Gastrocnemius medialis (tissue), 4 donors: ENCODE results near the gene INPP4A. TPM values are rescaled to one million over a fixed set of nuclear protein-coding genes. Genes with fewer than 3 reads are reported as not detected.

Experiments
- ATAC-seq, 2 donors: fragments of 150-250 bp; one replicate each; pipeline ENCODE4 v1.9.1; 2016
- DNase-seq, 2 donors: peaks; one replicate each; pipeline ENCODE4 v3.0.0-alpha.2; 2019
- H3K27ac ChIP-seq, 4 donors: fragments of 200-600 bp; sonication (generic); 1 replicate in 1 of 4; 2 replicates in 3 of 4; pipeline ENCODE4 v1.5.1; 2016 to 2018; ENCODE audit warnings: mild to moderate bottlenecking in 2 of 4, moderate library complexity in 1 of 4
- H3K27me3 ChIP-seq, 3 donors: fragments of 200-600 bp; sonication (generic) in 2 of 3; 1 replicate in 1 of 3; 2 replicates in 2 of 3; pipeline versions ENCODE4 v1.5.1 to v1.6.0; 2016 to 2019; ENCODE audit warnings: mild to moderate bottlenecking in 1 of 3, moderate library complexity in 1 of 3
- H3K36me3 ChIP-seq, 2 donors: fragments of 200-600 bp; sonication (generic) in 1 of 2; one replicate each; pipeline ENCODE4 v1.5.1; 2017 to 2018
- H3K4me1 ChIP-seq, 2 donors: fragments of 200-600 bp; sonication (generic) in 1 of 2; one replicate each; pipeline ENCODE4 v1.5.1; 2016 to 2017; ENCODE audit warnings: mild to moderate bottlenecking in 2 of 2
- H3K4me3 ChIP-seq, 4 donors: fragments of 200-600 bp; sonication (generic) in 3 of 4; 1 replicate in 1 of 4; 2 replicates in 3 of 4; pipeline ENCODE4 v1.5.1; 2016 to 2019; ENCODE audit warnings: mild to moderate bottlenecking in 2 of 4
- H3K9me3 ChIP-seq, 3 donors: fragments of 200-600 bp; sonication (generic) in 2 of 3; 1 replicate in 1 of 3; 2 replicates in 2 of 3; pipeline ENCODE4 v1.5.1; 2016 to 2019
- CTCF ChIP-seq, 5 experiments: fragments of 450-650 bp in 3 of 5; fragments of 200-600 bp in 2 of 5; sonication (generic) in 2 of 5; IDR thresholded peaks in 4 of 5; conservative IDR thresholded peaks in 1 of 5; 1 replicate in 4 of 5; 2 replicates in 1 of 5; pipeline ENCODE4 v1.5.1; 2016 to 2019; ENCODE audit warnings: antibody characterized with exemption in 5 of 5, mild to moderate bottlenecking in 3 of 5, moderate library complexity in 3 of 5
- POLR2A ChIP-seq, 2 donors: fragments of 450-650 bp; IDR thresholded peaks; one replicate each; pipeline ENCODE4 v1.6.1; 2017; ENCODE audit warnings: antibody characterized with exemption in 2 of 2, mild to moderate bottlenecking in 2 of 2, moderate library complexity in 2 of 2
- in situ Hi-C, 4 donors: fragments of 200-750 bp; cut with MboI; loops; one replicate each; pipeline versions ENCODE4 v1.15.0 to v1.8.0; 2017; ENCODE audit warnings: low sequenced_read_pairs in 4 of 4
- intact Hi-C: fragments of 100-400 bp; cut with DNase I; formaldehyde crosslinking; loops from one replicate; pipeline ENCODE4 v1.15.1; 2023; ENCODE audit warnings: low total_unique reads
- total RNA-seq, 4 donors: library from RNA; depleted of rRNA; stranded (reverse); fragments of >200 nt; gene quantifications; one replicate each; pipeline versions ENCODE4 v1.1.0 to v1.2.3, GENCODE V29; 2016

Gene INPP4A
- total RNA-seq, 4 donors from 2014 or later = 9.8 to 19.6 (median 16.0) TPM

GRCh38 chr2:98467652-98468051 lies 23.0 kb downstream of the INPP4A start:
- no peaks in the 10 kb centered on the region for H3K27me3 ChIP-seq
- TF ChIP-seq CTCF (IDR thresholded peaks at IDR 0.05 in 4 of 5, conservative IDR thresholded peaks at IDR 0.05 in 1 of 5) (no peak), POLR2A (IDR thresholded peaks at IDR 0.05) (no peak)
- H3K9me3 ChIP-seq = no peaks in the 10 kb centered on the region
- ATAC-seq (no peak), DNase-seq (no peak)
- peaks cover 25 to 31% of the 10 kb centered on the region in 2 donors for H3K4me1 ChIP-seq
- no peak overlapping the region for H3K4me3 ChIP-seq
- H3K36me3 ChIP-seq = no peaks in the 10 kb centered on the region
- in situ Hi-C loops = no loop called here
- intact Hi-C loops = no loop called here
- no peak overlapping the region for H3K27ac ChIP-seq

- no peak overlapping the region for H3K27ac ChIP-seq
- intact Hi-C loops = no loop called here
- no peak for ATAC-seq
- in situ Hi-C loops = no loop called here
- no peak for DNase-seq
- H3K27me3 ChIP-seq = no peaks in the 10 kb centered on the region
- H3K36me3 ChIP-seq = no peaks in the 10 kb centered on the region
- H3K9me3 ChIP-seq = no peaks in the 10 kb centered on the region
- peaks cover 25 to 32% of the 10 kb centered on the region in 2 donors for H3K4me1 ChIP-seq
- no peak overlapping the region for H3K4me3 ChIP-seq
- TF ChIP-seq CTCF (IDR thresholded peaks at IDR 0.05 in 4 of 5, conservative IDR thresholded peaks at IDR 0.05 in 1 of 5) (no peak), POLR2A (IDR thresholded peaks at IDR 0.05) (no peak)
These were observed 24.1 kb downstream of the INPP4A start for GRCh38 chr2:98468621-98469236.

GRCh38 chr2:98469862-98470544 lies 25.3 kb downstream of the INPP4A start:
- Histone ChIP-seq H3K9me3 (no peaks in the 10 kb centered on the region), H3K36me3 (no peaks in the 10 kb centered on the region), H3K4me3 (no peak overlapping the region), H3K27ac (no peak overlapping the region), H3K27me3 (no peaks in the 10 kb centered on the region), H3K4me1 (peaks cover 25 to 31% of the 10 kb centered on the region in 2 donors)
- no peak for DNase-seq
- ATAC-seq = no peak
- in situ Hi-C loops = no loop called here
- TF ChIP-seq CTCF (IDR thresholded peaks at IDR 0.05 in 4 of 5, conservative IDR thresholded peaks at IDR 0.05 in 1 of 5) (no peak), POLR2A (IDR thresholded peaks at IDR 0.05) (no peak)
- intact Hi-C loops = no loop called here

GRCh38 chr2:98470851-98471255 lies 26.2 kb downstream of the INPP4A start:
- no peaks in the 10 kb centered on the region for H3K9me3 ChIP-seq
- peaks cover 18 to 30% of the 10 kb centered on the region in 2 donors for H3K4me1 ChIP-seq
- DNase-seq = no peak
- H3K4me3 ChIP-seq = no peak overlapping the region
- intact Hi-C loops = no loop called here
- in situ Hi-C loops = no loop called here
- TF ChIP-seq POLR2A (IDR thresholded peaks at IDR 0.05) (no peak), CTCF (IDR thresholded peaks at IDR 0.05 in 4 of 5, conservative IDR thresholded peaks at IDR 0.05 in 1 of 5) (no peak)
- no peaks in the 10 kb centered on the region for H3K27me3 ChIP-seq
- no peak for ATAC-seq
- H3K27ac ChIP-seq = no peak overlapping the region
- H3K36me3 ChIP-seq = no peaks in the 10 kb centered on the region
